ENCODE results near the gene AAMDC.
"Not testable (repeated sequence)": the region's sequence is repeated elsewhere in the genome, so short reads cannot be mapped to it uniquely, and the experiment has no call there.

DNA sequence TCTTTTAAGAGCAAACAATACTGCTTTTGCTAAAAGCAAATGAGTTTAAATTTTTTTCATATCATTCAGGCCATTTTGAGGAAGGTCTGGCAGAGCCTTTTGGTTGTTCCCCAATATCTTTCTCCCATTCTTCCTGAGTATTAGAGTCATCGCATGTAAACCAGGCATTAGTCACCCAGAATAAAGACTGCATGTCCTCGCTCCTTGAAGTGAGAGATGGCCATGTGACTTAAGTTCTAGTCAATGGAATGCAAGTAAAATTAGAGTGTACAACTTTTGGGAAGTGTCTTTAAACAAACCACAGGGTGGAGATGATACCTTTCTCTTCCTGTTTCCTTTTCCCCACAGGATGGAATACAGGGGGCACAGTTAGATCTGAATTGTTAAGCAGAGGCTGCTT lies 96.8 kb downstream of the AAMDC start:
- TF ChIP-seq, protein P1, sequence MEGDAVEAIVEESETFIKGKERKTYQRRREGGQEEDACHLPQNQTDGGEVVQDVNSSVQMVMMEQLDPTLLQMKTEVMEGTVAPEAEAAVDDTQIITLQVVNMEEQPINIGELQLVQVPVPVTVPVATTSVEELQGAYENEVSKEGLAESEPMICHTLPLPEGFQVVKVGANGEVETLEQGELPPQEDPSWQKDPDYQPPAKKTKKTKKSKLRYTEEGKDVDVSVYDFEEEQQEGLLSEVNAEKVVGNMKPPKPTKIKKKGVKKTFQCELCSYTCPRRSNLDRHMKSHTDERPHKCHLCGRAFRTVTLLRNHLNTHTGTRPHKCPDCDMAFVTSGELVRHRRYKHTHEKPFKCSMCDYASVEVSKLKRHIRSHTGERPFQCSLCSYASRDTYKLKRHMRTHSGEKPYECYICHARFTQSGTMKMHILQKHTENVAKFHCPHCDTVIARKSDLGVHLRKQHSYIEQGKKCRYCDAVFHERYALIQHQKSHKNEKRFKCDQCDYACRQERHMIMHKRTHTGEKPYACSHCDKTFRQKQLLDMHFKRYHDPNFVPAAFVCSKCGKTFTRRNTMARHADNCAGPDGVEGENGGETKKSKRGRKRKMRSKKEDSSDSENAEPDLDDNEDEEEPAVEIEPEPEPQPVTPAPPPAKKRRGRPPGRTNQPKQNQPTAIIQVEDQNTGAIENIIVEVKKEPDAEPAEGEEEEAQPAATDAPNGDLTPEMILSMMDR (conservative IDR thresholded peaks at IDR 0.05 in 1 of 2, IDR thresholded peaks at IDR 0.05 in 1 of 2; ENCODE audit: low read depth in 1 of 2, low read length in 2 of 2): not testable (repeated sequence)
- TF ChIP-seq EZH2 (IDR thresholded peaks at IDR 0.05; ENCODE audit: low read length, missing control alignments): not testable (repeated sequence)

All from fibroblast of lung (primary cell).